OCI-LY1 (cell line): ENCODE results near the gene PABPN1L.

ENCODE experiments used
- H2AFZ ChIP-seq: fragments of 200-600 bp; sonication (generic), shearing (Covaris generic); 2 replicates; pipeline ENCODE4 v1.6.0; 2014; ENCODE audit warnings: antibody characterized with exemption, mild to moderate bottlenecking, low read length
- H3F3A ChIP-seq: fragments of 200-600 bp; sonication (generic), shearing (Covaris generic); 2 replicates; pipeline ENCODE4 v1.6.0; 2014; ENCODE audit warnings: mild to moderate bottlenecking, antibody characterized with exemption, low read length, moderate library complexity; ENCODE audit not compliant: insufficient read depth
- H3K27ac ChIP-seq: fragments of 200-600 bp; sonication (generic); 2 replicates; pipeline ENCODE4 v1.5.1; 2014; ENCODE audit warnings: low read length, mixed run types, mild to moderate bottlenecking, low read depth; ENCODE audit not compliant: poor library complexity, severe bottlenecking
- H3K27me3 ChIP-seq: fragments of 200-600 bp; sonication (generic); 2 replicates; pipeline ENCODE4 v1.6.0; 2014; ENCODE audit warnings: antibody characterized with exemption, mild to moderate bottlenecking, low read length, moderate library complexity; ENCODE audit not compliant: insufficient read depth
- H3K36me3 ChIP-seq: fragments of 200-600 bp; sonication (generic); 2 replicates; pipeline ENCODE4 v1.6.1; 2014; ENCODE audit warnings: mild to moderate bottlenecking, antibody characterized with exemption, low read length, moderate library complexity, mixed read lengths; ENCODE audit not compliant: insufficient read depth
- H3K4me1 ChIP-seq: fragments of 200-600 bp; sonication (generic); 2 replicates; pipeline ENCODE4 v1.5.1; 2014; ENCODE audit warnings: mild to moderate bottlenecking, low read length, moderate library complexity; ENCODE audit not compliant: insufficient read depth, severe bottlenecking
- H3K4me2 ChIP-seq: fragments of 200-600 bp; sonication (generic), shearing (Covaris generic); 2 replicates; pipeline ENCODE4 v1.6.1; 2014; ENCODE audit warnings: low read length
- H3K4me3 ChIP-seq: fragments of 200-600 bp; sonication (generic); 2 replicates; pipeline ENCODE4 v1.5.1; 2014; ENCODE audit warnings: low read length, low read depth, mild to moderate bottlenecking, mixed read lengths; ENCODE audit not compliant: poor library complexity, severe bottlenecking
- H3K79me2 ChIP-seq: fragments of 200-600 bp; shearing (Covaris generic); 2 replicates; pipeline ENCODE4 v1.6.1; 2016; ENCODE audit warnings: mixed run types, low read length, mixed read lengths; ENCODE audit not compliant: insufficient read depth
- H3K9ac ChIP-seq: fragments of 200-600 bp; sonication (generic), shearing (Covaris generic); 2 replicates; pipeline ENCODE4 v1.6.1; 2014; ENCODE audit warnings: mild to moderate bottlenecking, low read length, mixed read lengths
- H3K9me2 ChIP-seq: fragments of 200-600 bp; sonication (generic), shearing (Covaris generic); 2 replicates; pipeline ENCODE4 v1.6.1; 2014; ENCODE audit warnings: low read depth, mild to moderate bottlenecking, low read length, mixed read lengths
- H3K9me3 ChIP-seq: fragments of 200-600 bp; shearing (Covaris generic); 2 replicates; pipeline ENCODE4 v1.6.1; 2014; ENCODE audit warnings: low read length, mixed read lengths
- H4K20me1 ChIP-seq: fragments of 200-600 bp; sonication (generic), shearing (Covaris generic); 2 replicates; pipeline ENCODE4 v1.6.0; 2016; ENCODE audit warnings: mild to moderate bottlenecking, low read length; ENCODE audit not compliant: insufficient read depth
- EZH2 ChIP-seq: fragments of 200-600 bp; sonication (generic), shearing (Covaris generic); IDR thresholded peaks from 2 replicates; pipeline ENCODE4 v1.8.0; 2017; ENCODE audit warnings: borderline replicate concordance, mixed run types, mild to moderate bottlenecking, antibody characterized with exemption, low read length, moderate library complexity, mixed read lengths
- TF ChIP-seq, protein P1 (sequence below): fragments of 200-600 bp; sonication (generic), shearing (Covaris generic); IDR thresholded peaks from 2 replicates; pipeline ENCODE4 v1.5.1; 2017; ENCODE audit warnings: mild to moderate bottlenecking, antibody characterized with exemption, low read length, moderate library complexity, mixed read lengths

Gene PABPN1L

GRCh38 chr16:88886420-88886844 lies 20.0 kb upstream of the PABPN1L start:
- H3K27me3 ChIP-seq = no peaks in the 10 kb centered on the region
- H4K20me1 ChIP-seq = no peaks in the 10 kb centered on the region
- H3K9me2 ChIP-seq = no peaks in the 10 kb centered on the region
- TF ChIP-seq, protein P1, sequence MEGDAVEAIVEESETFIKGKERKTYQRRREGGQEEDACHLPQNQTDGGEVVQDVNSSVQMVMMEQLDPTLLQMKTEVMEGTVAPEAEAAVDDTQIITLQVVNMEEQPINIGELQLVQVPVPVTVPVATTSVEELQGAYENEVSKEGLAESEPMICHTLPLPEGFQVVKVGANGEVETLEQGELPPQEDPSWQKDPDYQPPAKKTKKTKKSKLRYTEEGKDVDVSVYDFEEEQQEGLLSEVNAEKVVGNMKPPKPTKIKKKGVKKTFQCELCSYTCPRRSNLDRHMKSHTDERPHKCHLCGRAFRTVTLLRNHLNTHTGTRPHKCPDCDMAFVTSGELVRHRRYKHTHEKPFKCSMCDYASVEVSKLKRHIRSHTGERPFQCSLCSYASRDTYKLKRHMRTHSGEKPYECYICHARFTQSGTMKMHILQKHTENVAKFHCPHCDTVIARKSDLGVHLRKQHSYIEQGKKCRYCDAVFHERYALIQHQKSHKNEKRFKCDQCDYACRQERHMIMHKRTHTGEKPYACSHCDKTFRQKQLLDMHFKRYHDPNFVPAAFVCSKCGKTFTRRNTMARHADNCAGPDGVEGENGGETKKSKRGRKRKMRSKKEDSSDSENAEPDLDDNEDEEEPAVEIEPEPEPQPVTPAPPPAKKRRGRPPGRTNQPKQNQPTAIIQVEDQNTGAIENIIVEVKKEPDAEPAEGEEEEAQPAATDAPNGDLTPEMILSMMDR = no peak
- no peak for TF ChIP-seq EZH2
- H3K4me1 ChIP-seq = no peaks in the 10 kb centered on the region
- no peak overlapping the region for H3K4me3 ChIP-seq
- no peak overlapping the region for H3K9ac ChIP-seq
- H3K79me2 ChIP-seq = no peaks in the 10 kb centered on the region
- H3K27ac ChIP-seq = no peak overlapping the region
- no peaks in the 10 kb centered on the region for H3K9me3 ChIP-seq
- H3K36me3 ChIP-seq = peaks cover 23% of the 10 kb centered on the region
- no peaks in the 10 kb centered on the region for H3F3A ChIP-seq
- no peak overlapping the region for H2AFZ ChIP-seq
- no peak overlapping the region for H3K4me2 ChIP-seq

DNA sequence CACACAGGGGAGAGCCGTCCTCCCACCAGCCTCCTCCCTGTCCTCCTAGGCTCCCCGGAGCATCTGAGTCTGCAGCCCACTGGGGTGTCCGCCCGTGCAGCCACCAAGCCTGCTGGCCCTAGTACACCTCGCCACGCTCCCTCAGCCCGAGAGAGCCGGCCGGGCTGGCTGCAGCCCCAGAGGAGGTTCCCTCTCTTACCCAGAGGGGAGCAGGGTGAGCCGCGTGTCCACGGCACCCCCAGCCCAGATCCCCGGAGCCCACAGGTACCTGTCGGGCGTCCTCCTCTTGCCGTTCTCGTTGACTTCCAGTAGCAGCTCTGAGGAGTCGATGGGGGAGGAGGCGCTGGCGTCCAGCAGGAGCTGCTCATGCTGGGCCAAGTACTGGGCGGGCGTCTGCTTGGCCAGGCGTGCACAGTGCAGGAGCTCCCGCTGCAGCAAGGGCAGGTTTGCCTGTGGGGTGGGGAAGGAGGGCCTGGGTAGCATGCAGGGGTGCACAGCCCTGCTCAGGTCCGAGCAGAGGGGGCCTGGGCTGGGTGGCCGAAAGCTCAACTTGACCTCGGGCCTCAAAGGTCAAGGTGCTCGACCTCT lies 19.3 kb upstream of the PABPN1L start:
- Histone ChIP-seq H3K4me1 (no peaks in the 10 kb centered on the region), H3K27me3 (no peaks in the 10 kb centered on the region), H3K79me2 (no peaks in the 10 kb centered on the region), H3K27ac (no peak overlapping the region), H3K36me3 (peaks cover 19% of the 10 kb centered on the region), H3K9me2 (no peaks in the 10 kb centered on the region), H3K4me3 (no peak overlapping the region), H3K4me2 (no peak overlapping the region), H3K9ac (no peak overlapping the region), H3F3A (no peaks in the 10 kb centered on the region), H4K20me1 (no peaks in the 10 kb centered on the region), H2AFZ (no peak overlapping the region), H3K9me3 (no peaks in the 10 kb centered on the region)
- no peak for TF ChIP-seq EZH2
- TF ChIP-seq, protein P1 = no peak

GRCh38 chr16:88884569-88885271 lies 18.3 kb upstream of the PABPN1L start:
- no peaks in the 10 kb centered on the region for H3K9me3 ChIP-seq
- H3K4me3 ChIP-seq = no peak overlapping the region
- H3K36me3 ChIP-seq = peaks cover 10% of the 10 kb centered on the region
- no peak for TF ChIP-seq EZH2
- TF ChIP-seq, protein P1 = no peak
- H3K4me2 ChIP-seq = no peak overlapping the region
- H3K79me2 ChIP-seq = no peaks in the 10 kb centered on the region
- no peaks in the 10 kb centered on the region for H3K4me1 ChIP-seq
- no peaks in the 10 kb centered on the region for H4K20me1 ChIP-seq
- H2AFZ ChIP-seq = no peak overlapping the region
- no peak overlapping the region for H3K27ac ChIP-seq
- no peaks in the 10 kb centered on the region for H3K9me2 ChIP-seq
- no peaks in the 10 kb centered on the region for H3F3A ChIP-seq
- H3K9ac ChIP-seq = no peak overlapping the region
- H3K27me3 ChIP-seq = no peaks in the 10 kb centered on the region
